Gastroesophageal sphincter (tissue), 4 donors: Measurements from ENCODE around the gene MORC1. TPM values are rescaled to one million over a fixed set of nuclear protein-coding genes. Genes with fewer than 3 reads are reported as not detected.

Experiments used
- ATAC-seq: fragments of 150-250 bp; one replicate; pipeline ENCODE4 v1.9.1; 2016; ENCODE audit warnings: mild to moderate bottlenecking, moderate library complexity
- H3K27ac ChIP-seq, 4 donors: fragments of 200-600 bp; sonication (generic) in 3 of 4; 1 replicate in 3 of 4; 2 replicates in 1 of 4; pipeline ENCODE4 v1.5.1; 2016 to 2019
- H3K27me3 ChIP-seq: fragments of 200-600 bp; sonication (generic); one replicate; pipeline ENCODE4 v1.5.1; 2019
- H3K36me3 ChIP-seq, 2 donors: fragments of 200-600 bp; sonication (generic); one replicate each; pipeline ENCODE4 v1.5.1; 2019; ENCODE audit warnings: control low read depth in 1 of 2
- H3K4me1 ChIP-seq, 3 donors: fragments of 200-600 bp; sonication (generic); 1 replicate in 2 of 3; 2 replicates in 1 of 3; pipeline ENCODE4 v1.5.1; 2016 to 2019; ENCODE audit warnings: control low read depth in 2 of 3
- H3K4me3 ChIP-seq, 2 donors: fragments of 200-600 bp; sonication (generic); one replicate each; pipeline ENCODE4 v1.5.1; 2019; ENCODE audit warnings: mild to moderate bottlenecking in 1 of 2, moderate library complexity in 1 of 2
- H3K9me3 ChIP-seq, 3 donors: fragments of 200-600 bp; sonication (generic); one replicate each; pipeline ENCODE4 v1.5.1; 2017 to 2019; ENCODE audit warnings: control low read depth in 2 of 3
- CTCF ChIP-seq, 4 experiments: fragments of 200-600 bp in 2 of 4; fragments of 450-650 bp in 2 of 4; sonication (generic) in 1 of 4; IDR thresholded peaks; one replicate each; pipeline ENCODE4 v1.5.1; 2017 to 2019; ENCODE audit warnings: antibody characterized with exemption in 4 of 4, mild to moderate bottlenecking in 2 of 4, moderate library complexity in 2 of 4
- EP300 ChIP-seq: sonication (generic); formaldehyde crosslinking; IDR thresholded peaks from one replicate; pipeline ENCODE4 v1.6.1; 2017; ENCODE audit warnings: antibody characterized with exemption, mild to moderate bottlenecking
- POLR2A ChIP-seq, 2 donors: fragments of 450-650 bp; IDR thresholded peaks; one replicate each; pipeline ENCODE4 v1.6.1; 2017; ENCODE audit warnings: antibody characterized with exemption in 2 of 2, mild to moderate bottlenecking in 2 of 2, moderate library complexity in 1 of 2
- POLR2AphosphoS5 ChIP-seq: sonication (generic); formaldehyde crosslinking; IDR thresholded peaks from one replicate; pipeline ENCODE4 v1.6.1; 2017; ENCODE audit warnings: antibody characterized with exemption
- WGBS, 2 donors: methylation state at CpG; one replicate each; pipeline ENCODE4 v1.1.5; 2018; ENCODE audit warnings: low coverage in 1 of 2; 5-methylcytosine and 5-hydroxymethylcytosine counted together
- total RNA-seq, 4 donors: library from RNA; depleted of rRNA; stranded (reverse); fragments of >200 nt; gene quantifications; one replicate each; pipeline ENCODE4 v1.1.0, GENCODE V29; 2016

Gene MORC1
- total RNA-seq, 4 donors from 2014 or later: not detected

GRCh38 chr3:109023167-109023566 lies 94.8 kb downstream of the MORC1 start:
- Histone ChIP-seq H3K4me1 (no peaks in the 10 kb centered on the region), H3K36me3 (no peaks in the 10 kb centered on the region), H3K27me3 (no peaks in the 10 kb centered on the region), H3K27ac (no peak overlapping the region), H3K4me3 (no peak overlapping the region), H3K9me3 (no peaks in the 10 kb centered on the region)
- no peak for TF ChIP-seq POLR2A (IDR thresholded peaks at IDR 0.05)
- TF ChIP-seq EP300: no peak
- TF ChIP-seq POLR2AphosphoS5: no peak
- no peak for TF ChIP-seq CTCF (IDR thresholded peaks at IDR 0.05)
- no peak for ATAC-seq
- 75 to 80% methylated on average over 1 of the region's 1 CpG for WGBS, 2 donors

GRCh38 chr3:109021556-109021955 lies 96.4 kb downstream of the MORC1 start:
- H3K4me1 ChIP-seq: no peaks in the 10 kb centered on the region
- H3K36me3 ChIP-seq: no peaks in the 10 kb centered on the region
- H3K4me3 ChIP-seq: no peak overlapping the region
- H3K27me3 ChIP-seq: no peaks in the 10 kb centered on the region
- TF ChIP-seq EP300 (no peak), POLR2AphosphoS5 (no peak), CTCF (IDR thresholded peaks at IDR 0.05) (no peak), POLR2A (IDR thresholded peaks at IDR 0.05) (no peak)
- no peaks in the 10 kb centered on the region for H3K9me3 ChIP-seq
- H3K27ac ChIP-seq: no peak overlapping the region
- ATAC-seq: no peak
- WGBS, 2 donors: 20% methylated on average over 1 of the region's 1 CpG; no CpG with 5 or more reads in 1 of the 2 donors

- H3K4me3 ChIP-seq: no peak overlapping the region
- no peak for ATAC-seq
- WGBS, 2 donors: 78 to 100% methylated on average over 2 to 6 of the region's 6 CpGs
Observed at GRCh38 chr3:109018828-109019227, 99.1 kb downstream of the MORC1 start.

GRCh38 chr3:109005443-109005842 lies 112.5 kb downstream of the MORC1 start:
- TF ChIP-seq EP300 (no peak), POLR2A (IDR thresholded peaks at IDR 0.05) (no peak), POLR2AphosphoS5 (no peak), CTCF (IDR thresholded peaks at IDR 0.05) (no peak)
- no peaks in the 10 kb centered on the region for H3K27me3 ChIP-seq
- H3K4me3 ChIP-seq: no peak overlapping the region
- no peak overlapping the region for H3K27ac ChIP-seq
- no peaks in the 10 kb centered on the region for H3K9me3 ChIP-seq
- H3K4me1 ChIP-seq: no peaks in the 10 kb centered on the region
- 68 to 78% methylated on average over 3 of the region's 3 CpGs for WGBS, 2 donors
- H3K36me3 ChIP-seq: no peaks in the 10 kb centered on the region
- no peak for ATAC-seq

More at GRCh38 chr3:109018828-109019227, 99.1 kb downstream of the MORC1 start:
- H3K27me3 ChIP-seq: no peaks in the 10 kb centered on the region
- H3K9me3 ChIP-seq: no peaks in the 10 kb centered on the region
- H3K27ac ChIP-seq: no peak overlapping the region
- no peaks in the 10 kb centered on the region for H3K4me1 ChIP-seq
- no peaks in the 10 kb centered on the region for H3K36me3 ChIP-seq
- TF ChIP-seq EP300: no peak
- TF ChIP-seq CTCF (IDR thresholded peaks at IDR 0.05): no peak
- no peak for TF ChIP-seq POLR2AphosphoS5
- TF ChIP-seq POLR2A (IDR thresholded peaks at IDR 0.05): no peak

GRCh38 chr3:108998436-108998835 lies 119.5 kb downstream of the MORC1 start:
- ATAC-seq: no peak
- TF ChIP-seq EP300: no peak
- TF ChIP-seq POLR2AphosphoS5: no peak
- TF ChIP-seq CTCF (IDR thresholded peaks at IDR 0.05): no peak
- no peak for TF ChIP-seq POLR2A (IDR thresholded peaks at IDR 0.05)
- 24 to 38% methylated on average over 3 of the region's 3 CpGs for WGBS, 2 donors
- no peak overlapping the region for H3K27ac ChIP-seq
- H3K4me3 ChIP-seq: no peak overlapping the region
- no peaks in the 10 kb centered on the region for H3K27me3 ChIP-seq
- H3K9me3 ChIP-seq: no peaks in the 10 kb centered on the region
- H3K36me3 ChIP-seq: no peaks in the 10 kb centered on the region
- no peaks in the 10 kb centered on the region for H3K4me1 ChIP-seq
